ENCODE measurements around the gene CGAS. TPM values are rescaled to one million over a fixed set of nuclear protein-coding genes. Genes with fewer than 3 reads are reported as not detected.

The CGAS gene
- total RNA-seq, result 1 to 10 TPM; 2.4 to 6.1 (median 3.9) TPM

GRCh38 chr6:73452107-73452461, at the start of gene CGAS:
Gene CGAS (minus strand): TSS chr6:73452297. CDS start chr6:73452181, 116 bp downstream.
- peaks cover 4 to 30% (median 30%) of the 10 kb centered on the region in 4 donors for H3K4me1 ChIP-seq
- H3K9me3 ChIP-seq, result no peaks in the 10 kb centered on the region
- intact Hi-C loops (cut with DNase I), result no loop called here
- peak within 1 kb of the TSS; percentile 74 to 82 (median 80) for H3K27ac ChIP-seq (replicated peaks in 1 of 4)
- WGBS, result no CpG with 5 or more reads among the region's 23 CpGs
- no peaks in the 10 kb centered on the region for H3K36me3 ChIP-seq
- H3K27me3 ChIP-seq, result no peaks in the 10 kb centered on the region
- peak; percentile 92 for DNase-seq (ENCODE audit: extremely low spot score)
- H3K4me3 ChIP-seq, result peak within 1 kb of the TSS; percentile 70 to 83 (median 76)
- TF ChIP-seq POLR2AphosphoS5 (IDR thresholded peaks at IDR 0.05) (peak; percentile 65 to 68), POLR2A (IDR thresholded peaks at IDR 0.05; ENCODE audit: low read depth) (peak; percentile 26), EP300 (IDR thresholded peaks at IDR 0.05) (no peak)
- TF ChIP-seq, protein P1, sequence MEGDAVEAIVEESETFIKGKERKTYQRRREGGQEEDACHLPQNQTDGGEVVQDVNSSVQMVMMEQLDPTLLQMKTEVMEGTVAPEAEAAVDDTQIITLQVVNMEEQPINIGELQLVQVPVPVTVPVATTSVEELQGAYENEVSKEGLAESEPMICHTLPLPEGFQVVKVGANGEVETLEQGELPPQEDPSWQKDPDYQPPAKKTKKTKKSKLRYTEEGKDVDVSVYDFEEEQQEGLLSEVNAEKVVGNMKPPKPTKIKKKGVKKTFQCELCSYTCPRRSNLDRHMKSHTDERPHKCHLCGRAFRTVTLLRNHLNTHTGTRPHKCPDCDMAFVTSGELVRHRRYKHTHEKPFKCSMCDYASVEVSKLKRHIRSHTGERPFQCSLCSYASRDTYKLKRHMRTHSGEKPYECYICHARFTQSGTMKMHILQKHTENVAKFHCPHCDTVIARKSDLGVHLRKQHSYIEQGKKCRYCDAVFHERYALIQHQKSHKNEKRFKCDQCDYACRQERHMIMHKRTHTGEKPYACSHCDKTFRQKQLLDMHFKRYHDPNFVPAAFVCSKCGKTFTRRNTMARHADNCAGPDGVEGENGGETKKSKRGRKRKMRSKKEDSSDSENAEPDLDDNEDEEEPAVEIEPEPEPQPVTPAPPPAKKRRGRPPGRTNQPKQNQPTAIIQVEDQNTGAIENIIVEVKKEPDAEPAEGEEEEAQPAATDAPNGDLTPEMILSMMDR (IDR thresholded peaks at IDR 0.05), result no peak

DNA sequence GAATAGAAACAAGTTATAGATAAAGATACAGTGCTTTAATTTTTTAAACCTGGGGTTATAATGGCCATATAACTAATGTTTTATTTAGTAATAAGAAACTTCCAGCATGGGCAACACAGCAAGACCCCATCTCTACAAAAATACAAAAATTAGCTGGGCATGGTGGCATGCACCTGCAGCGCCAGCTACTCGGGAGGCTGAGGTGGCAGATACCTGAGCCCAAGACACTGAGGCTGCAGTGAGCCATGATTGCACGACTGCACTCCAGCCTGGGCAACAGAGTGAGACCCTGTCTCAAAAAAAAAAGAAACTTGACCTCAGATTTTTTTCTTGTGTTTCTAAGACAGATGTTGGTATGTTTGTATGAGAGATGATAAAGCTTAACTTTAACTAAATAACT, 45.8 kb upstream of the CGAS start:
- intact Hi-C loops (cut with DNase I), result no loop called here
- H3K4me3 ChIP-seq, result no peak overlapping the region
- no peak for DNase-seq (ENCODE audit: extremely low spot score)
- H3K9me3 ChIP-seq, result no peaks in the 10 kb centered on the region
- H3K36me3 ChIP-seq, result peaks cover 53 to 100% (median 86%) of the 10 kb centered on the region in 4 donors
- no peaks in the 10 kb centered on the region for H3K27me3 ChIP-seq
- WGBS, result 97% methylated on average over 3 of the region's 3 CpGs
- H3K4me1 ChIP-seq, result no peaks in the 10 kb centered on the region
- H3K27ac ChIP-seq (replicated peaks in 1 of 4), result no peak overlapping the region
- TF ChIP-seq POLR2AphosphoS5 (IDR thresholded peaks at IDR 0.05) (no peak), EP300 (IDR thresholded peaks at IDR 0.05) (no peak), POLR2A (IDR thresholded peaks at IDR 0.05; ENCODE audit: low read depth) (no peak)
- TF ChIP-seq, protein P1 (IDR thresholded peaks at IDR 0.05), result no peak

GRCh38 chr6:73491377-73491776, 39.3 kb upstream of the CGAS start:
- Histone ChIP-seq H3K4me1 (no peaks in the 10 kb centered on the region), H3K4me3 (no peak overlapping the region), H3K27ac (replicated peaks in 1 of 4) (no peak overlapping the region), H3K9me3 (no peaks in the 10 kb centered on the region), H3K27me3 (no peaks in the 10 kb centered on the region), H3K36me3 (peaks cover 54 to 92% (median 78%) of the 10 kb centered on the region in 4 donors)
- TF ChIP-seq POLR2A (IDR thresholded peaks at IDR 0.05; ENCODE audit: low read depth) (no peak), POLR2AphosphoS5 (IDR thresholded peaks at IDR 0.05) (no peak), EP300 (IDR thresholded peaks at IDR 0.05) (no peak)
- TF ChIP-seq, protein P1 (IDR thresholded peaks at IDR 0.05), result no peak
- no peak for DNase-seq (ENCODE audit: extremely low spot score)
- intact Hi-C loops (cut with DNase I), result no loop called here

GRCh38 chr6:73487473-73487872, 35.4 kb upstream of the CGAS start:
- Histone ChIP-seq H3K27me3 (no peaks in the 10 kb centered on the region), H3K4me1 (no peaks in the 10 kb centered on the region), H3K36me3 (peaks cover 70 to 94% (median 81%) of the 10 kb centered on the region in 4 donors), H3K4me3 (no peak overlapping the region), H3K9me3 (no peaks in the 10 kb centered on the region), H3K27ac (replicated peaks in 1 of 4) (no peak overlapping the region)
- TF ChIP-seq EP300 (IDR thresholded peaks at IDR 0.05), result no peak
- no peak for DNase-seq (ENCODE audit: extremely low spot score)
- 97% methylated on average over 7 of the region's 7 CpGs for WGBS
- intact Hi-C loops (cut with DNase I), result no loop called here

DNA sequence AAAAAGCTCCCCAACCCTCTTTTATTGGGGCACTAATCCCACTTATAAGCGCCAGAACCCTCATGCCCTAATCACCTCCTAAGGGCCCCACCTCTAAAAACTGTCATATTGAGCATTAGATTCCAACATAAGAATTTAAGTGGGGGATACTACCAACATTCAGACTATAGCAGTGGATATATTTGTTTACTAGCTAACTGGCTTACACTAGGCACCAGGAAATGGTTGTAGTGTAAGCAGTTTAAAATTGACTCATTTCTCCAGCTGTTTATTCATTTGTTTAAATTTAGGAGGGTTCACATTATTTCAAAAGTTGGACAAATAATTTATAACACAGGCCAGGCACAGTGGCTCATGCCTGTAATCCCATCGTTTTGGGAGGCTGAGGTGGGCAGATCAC, 32.3 kb upstream of the CGAS start:
- Histone ChIP-seq H3K36me3 (peaks cover 95 to 100% (median 97%) of the 10 kb centered on the region in 4 donors), H3K4me1 (no peaks in the 10 kb centered on the region), H3K9me3 (no peaks in the 10 kb centered on the region), H3K4me3 (no peak overlapping the region), H3K27ac (replicated peaks in 1 of 4) (no peak overlapping the region), H3K27me3 (no peaks in the 10 kb centered on the region)
- DNase-seq (ENCODE audit: extremely low spot score), result no peak
- intact Hi-C loops (cut with DNase I), result no loop called here
- WGBS, result 92% methylated on average over 2 of the region's 2 CpGs
- TF ChIP-seq POLR2AphosphoS5 (IDR thresholded peaks at IDR 0.05), result no peak
- no peak for TF ChIP-seq POLR2A (IDR thresholded peaks at IDR 0.05; ENCODE audit: low read depth)
- TF ChIP-seq, protein P1 (IDR thresholded peaks at IDR 0.05), result no peak
